ENCODE measurements around the gene TSHZ2. TPM values are rescaled to one million over a fixed set of nuclear protein-coding genes. Genes with fewer than 3 reads are reported as not detected.

The TSHZ2 gene
- polyA plus RNA-seq, 1 donor from 2014 or later: 4.6 TPM

DNA sequence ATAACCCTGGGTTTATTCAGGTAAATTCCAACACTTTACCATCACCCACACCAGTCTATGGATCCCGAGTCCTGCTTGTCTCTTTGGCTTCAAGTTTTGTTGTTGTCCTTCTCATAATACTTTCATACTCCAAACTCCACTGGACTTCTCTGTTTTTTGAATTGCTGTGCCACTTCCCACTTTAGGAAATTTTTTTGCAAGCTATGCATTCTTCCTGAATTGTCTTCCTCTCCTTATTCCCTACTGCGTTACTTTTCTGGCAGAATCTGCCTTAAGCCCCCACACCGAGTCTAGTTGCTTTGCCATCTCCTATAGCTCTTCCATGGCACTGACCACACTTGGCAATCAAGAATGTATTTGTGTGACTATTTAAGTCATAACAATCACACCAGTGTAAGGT is 96.1 kb downstream of the TSHZ2 start:
- Histone ChIP-seq H3K4me2 (ENCODE audit: low read length) (no peak overlapping the region), H3K9me3 (ENCODE audit: low read length) (no peaks in the 10 kb centered on the region), H4K20me1 (ENCODE audit: insufficient read depth) (no peaks in the 10 kb centered on the region), H3F3A (ENCODE audit: insufficient read depth, low read length, poor library complexity, severe bottlenecking) (no peaks in the 10 kb centered on the region), H3K9ac (ENCODE audit: low read length) (no peak overlapping the region), H3K9me2 (ENCODE audit: insufficient read depth, low read length) (no peaks in the 10 kb centered on the region), H3K27me3 (ENCODE audit: insufficient read depth, low read depth, low read length) (no peaks in the 10 kb centered on the region), H3K4me3 (ENCODE audit: low read length) (no peak overlapping the region), H2AFZ (ENCODE audit: low read depth, low read length) (no peak overlapping the region), H3K27ac (ENCODE audit: low read length) (no peak overlapping the region), H3K79me2 (replicated peaks; ENCODE audit: insufficient read depth, low read length) (no peaks in the 10 kb centered on the region), H3K36me3 (ENCODE audit: insufficient read depth, low read length) (no peaks in the 10 kb centered on the region)
- no peak for TF ChIP-seq SMC3 (conservative IDR thresholded peaks at IDR 0.05; ENCODE audit: poor library complexity)
- no peak for TF ChIP-seq RAD21 (conservative IDR thresholded peaks at IDR 0.05)
- TF ChIP-seq MXI1 (conservative IDR thresholded peaks at IDR 0.05; ENCODE audit: poor library complexity, severe bottlenecking): no peak
- TF ChIP-seq POLR2AphosphoS5 (IDR thresholded peaks at IDR 0.05): no peak
- no peak for TF ChIP-seq EZH2 (IDR thresholded peaks at IDR 0.05; ENCODE audit: borderline replicate concordance, insufficient read depth, low read length, poor library complexity, severe bottlenecking)
- TF ChIP-seq, protein P1, sequence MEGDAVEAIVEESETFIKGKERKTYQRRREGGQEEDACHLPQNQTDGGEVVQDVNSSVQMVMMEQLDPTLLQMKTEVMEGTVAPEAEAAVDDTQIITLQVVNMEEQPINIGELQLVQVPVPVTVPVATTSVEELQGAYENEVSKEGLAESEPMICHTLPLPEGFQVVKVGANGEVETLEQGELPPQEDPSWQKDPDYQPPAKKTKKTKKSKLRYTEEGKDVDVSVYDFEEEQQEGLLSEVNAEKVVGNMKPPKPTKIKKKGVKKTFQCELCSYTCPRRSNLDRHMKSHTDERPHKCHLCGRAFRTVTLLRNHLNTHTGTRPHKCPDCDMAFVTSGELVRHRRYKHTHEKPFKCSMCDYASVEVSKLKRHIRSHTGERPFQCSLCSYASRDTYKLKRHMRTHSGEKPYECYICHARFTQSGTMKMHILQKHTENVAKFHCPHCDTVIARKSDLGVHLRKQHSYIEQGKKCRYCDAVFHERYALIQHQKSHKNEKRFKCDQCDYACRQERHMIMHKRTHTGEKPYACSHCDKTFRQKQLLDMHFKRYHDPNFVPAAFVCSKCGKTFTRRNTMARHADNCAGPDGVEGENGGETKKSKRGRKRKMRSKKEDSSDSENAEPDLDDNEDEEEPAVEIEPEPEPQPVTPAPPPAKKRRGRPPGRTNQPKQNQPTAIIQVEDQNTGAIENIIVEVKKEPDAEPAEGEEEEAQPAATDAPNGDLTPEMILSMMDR (IDR thresholded peaks at IDR 0.05; ENCODE audit: poor library complexity, severe bottlenecking): no peak
- no peak for TF ChIP-seq TAF1 (IDR thresholded peaks at IDR 0.05; ENCODE audit: low read depth)
- TF ChIP-seq EP300 (conservative IDR thresholded peaks at IDR 0.05; ENCODE audit: poor library complexity, severe bottlenecking): no peak
- TF ChIP-seq, protein P2, sequence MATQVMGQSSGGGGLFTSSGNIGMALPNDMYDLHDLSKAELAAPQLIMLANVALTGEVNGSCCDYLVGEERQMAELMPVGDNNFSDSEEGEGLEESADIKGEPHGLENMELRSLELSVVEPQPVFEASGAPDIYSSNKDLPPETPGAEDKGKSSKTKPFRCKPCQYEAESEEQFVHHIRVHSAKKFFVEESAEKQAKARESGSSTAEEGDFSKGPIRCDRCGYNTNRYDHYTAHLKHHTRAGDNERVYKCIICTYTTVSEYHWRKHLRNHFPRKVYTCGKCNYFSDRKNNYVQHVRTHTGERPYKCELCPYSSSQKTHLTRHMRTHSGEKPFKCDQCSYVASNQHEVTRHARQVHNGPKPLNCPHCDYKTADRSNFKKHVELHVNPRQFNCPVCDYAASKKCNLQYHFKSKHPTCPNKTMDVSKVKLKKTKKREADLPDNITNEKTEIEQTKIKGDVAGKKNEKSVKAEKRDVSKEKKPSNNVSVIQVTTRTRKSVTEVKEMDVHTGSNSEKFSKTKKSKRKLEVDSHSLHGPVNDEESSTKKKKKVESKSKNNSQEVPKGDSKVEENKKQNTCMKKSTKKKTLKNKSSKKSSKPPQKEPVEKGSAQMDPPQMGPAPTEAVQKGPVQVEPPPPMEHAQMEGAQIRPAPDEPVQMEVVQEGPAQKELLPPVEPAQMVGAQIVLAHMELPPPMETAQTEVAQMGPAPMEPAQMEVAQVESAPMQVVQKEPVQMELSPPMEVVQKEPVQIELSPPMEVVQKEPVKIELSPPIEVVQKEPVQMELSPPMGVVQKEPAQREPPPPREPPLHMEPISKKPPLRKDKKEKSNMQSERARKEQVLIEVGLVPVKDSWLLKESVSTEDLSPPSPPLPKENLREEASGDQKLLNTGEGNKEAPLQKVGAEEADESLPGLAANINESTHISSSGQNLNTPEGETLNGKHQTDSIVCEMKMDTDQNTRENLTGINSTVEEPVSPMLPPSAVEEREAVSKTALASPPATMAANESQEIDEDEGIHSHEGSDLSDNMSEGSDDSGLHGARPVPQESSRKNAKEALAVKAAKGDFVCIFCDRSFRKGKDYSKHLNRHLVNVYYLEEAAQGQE (IDR thresholded peaks at IDR 0.05; ENCODE audit: borderline replicate concordance): no peak

DNA sequence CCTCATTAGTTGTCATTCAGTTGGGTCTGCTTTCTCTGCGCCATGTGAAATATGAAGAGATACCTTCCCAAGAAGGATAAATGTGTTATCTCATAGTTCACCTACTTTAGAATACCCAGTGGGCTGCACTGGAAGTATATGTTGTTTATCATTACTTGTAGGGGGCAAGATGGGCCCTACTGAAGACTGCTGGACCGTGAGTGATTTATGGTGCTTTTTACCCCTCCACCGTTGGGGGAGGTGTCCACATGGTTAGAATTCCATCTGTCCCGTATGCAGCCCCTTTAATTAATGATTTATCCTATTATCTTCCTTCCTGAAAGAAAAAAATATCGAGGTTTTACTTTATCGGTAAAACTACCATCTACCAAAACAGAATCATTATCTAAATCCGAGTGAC is 97.0 kb downstream of the TSHZ2 start:
- Histone ChIP-seq H3K9me2 (ENCODE audit: insufficient read depth, low read length) (no peaks in the 10 kb centered on the region), H3K4me3 (ENCODE audit: low read length) (no peak overlapping the region), H3K36me3 (ENCODE audit: insufficient read depth, low read length) (no peaks in the 10 kb centered on the region), H3K4me2 (ENCODE audit: low read length) (no peak overlapping the region), H4K20me1 (ENCODE audit: insufficient read depth) (no peaks in the 10 kb centered on the region), H3K79me2 (replicated peaks; ENCODE audit: insufficient read depth, low read length) (no peaks in the 10 kb centered on the region), H3K27me3 (ENCODE audit: insufficient read depth, low read depth, low read length) (no peaks in the 10 kb centered on the region), H3F3A (ENCODE audit: insufficient read depth, low read length, poor library complexity, severe bottlenecking) (no peaks in the 10 kb centered on the region), H2AFZ (ENCODE audit: low read depth, low read length) (no peak overlapping the region), H3K27ac (ENCODE audit: low read length) (no peak overlapping the region), H3K9ac (ENCODE audit: low read length) (no peak overlapping the region), H3K9me3 (ENCODE audit: low read length) (no peaks in the 10 kb centered on the region)
- TF ChIP-seq EP300 (conservative IDR thresholded peaks at IDR 0.05; ENCODE audit: poor library complexity, severe bottlenecking) (no peak), EZH2 (IDR thresholded peaks at IDR 0.05; ENCODE audit: borderline replicate concordance, insufficient read depth, low read length, poor library complexity, severe bottlenecking) (no peak), TAF1 (IDR thresholded peaks at IDR 0.05; ENCODE audit: low read depth) (no peak), RAD21 (conservative IDR thresholded peaks at IDR 0.05) (no peak), SMC3 (conservative IDR thresholded peaks at IDR 0.05; ENCODE audit: poor library complexity) (no peak), POLR2AphosphoS5 (IDR thresholded peaks at IDR 0.05) (no peak), MXI1 (conservative IDR thresholded peaks at IDR 0.05; ENCODE audit: poor library complexity, severe bottlenecking) (no peak)
- TF ChIP-seq, protein P1 (IDR thresholded peaks at IDR 0.05; ENCODE audit: poor library complexity, severe bottlenecking): no peak
- TF ChIP-seq, protein P2 (IDR thresholded peaks at IDR 0.05; ENCODE audit: borderline replicate concordance): no peak
